ENCODE measurements around the gene FGD3. TPM values are rescaled to one million over a fixed set of nuclear protein-coding genes. Genes with fewer than 3 reads are reported as not detected.

FGD3 gene
- total RNA-seq, 3 donors from 2014 or later = 10.2 to 18.0 (median 10.4) TPM

DNA sequence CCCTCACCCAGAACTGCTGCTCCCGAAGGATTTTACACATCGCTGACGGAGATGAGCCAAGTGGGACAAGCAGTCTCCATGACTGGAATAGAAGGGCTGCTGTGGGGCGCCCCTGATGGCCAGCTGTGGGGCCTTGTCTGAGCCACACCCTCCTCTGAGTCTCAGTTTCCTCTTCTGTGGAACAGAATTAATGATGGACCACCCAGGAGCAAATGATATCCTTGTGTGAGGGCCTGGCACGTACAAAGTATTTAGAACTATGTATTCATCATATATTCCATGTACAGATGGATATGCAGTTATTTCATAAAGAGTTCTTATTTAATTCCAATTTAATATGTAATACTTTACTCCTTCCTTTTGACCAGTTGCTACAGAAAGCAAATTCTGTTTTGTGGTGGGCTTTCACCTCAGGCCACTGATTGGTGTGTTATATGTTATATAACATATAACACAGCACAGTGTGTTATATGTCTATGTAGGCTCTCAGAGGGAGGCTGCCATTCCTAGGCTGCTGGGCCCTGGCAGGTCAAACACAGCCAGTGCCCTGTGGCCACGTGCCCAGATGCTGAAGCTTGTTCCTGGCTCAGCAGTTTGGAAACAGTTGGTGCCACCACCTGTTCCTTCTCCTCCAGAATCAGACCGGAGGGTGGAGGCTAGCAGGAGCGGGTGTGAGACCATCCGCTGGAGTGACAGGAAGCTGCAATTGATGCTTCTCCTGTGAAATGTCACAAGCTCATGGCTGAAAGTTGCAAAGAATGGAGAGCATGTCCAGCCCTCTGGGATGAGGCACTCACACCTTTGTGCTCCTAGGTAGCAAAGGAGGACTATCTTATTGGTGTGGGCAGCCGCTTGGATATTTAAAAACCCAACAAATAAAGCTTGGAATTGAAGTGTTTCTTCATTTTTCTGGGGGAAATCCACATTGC lies 4.4 kb upstream of the FGD3 start:
- no peak overlapping the region for H3K27ac ChIP-seq
- DNase-seq (ENCODE audit: low spot score in 2 of 2) = peak in 1 of 2 donors; percentile 31
- TF ChIP-seq POLR2AphosphoS5 (IDR thresholded peaks at IDR 0.05) = no peak
- TF ChIP-seq POLR2A (IDR thresholded peaks at IDR 0.05) = no peak
- TF ChIP-seq, protein P1, sequence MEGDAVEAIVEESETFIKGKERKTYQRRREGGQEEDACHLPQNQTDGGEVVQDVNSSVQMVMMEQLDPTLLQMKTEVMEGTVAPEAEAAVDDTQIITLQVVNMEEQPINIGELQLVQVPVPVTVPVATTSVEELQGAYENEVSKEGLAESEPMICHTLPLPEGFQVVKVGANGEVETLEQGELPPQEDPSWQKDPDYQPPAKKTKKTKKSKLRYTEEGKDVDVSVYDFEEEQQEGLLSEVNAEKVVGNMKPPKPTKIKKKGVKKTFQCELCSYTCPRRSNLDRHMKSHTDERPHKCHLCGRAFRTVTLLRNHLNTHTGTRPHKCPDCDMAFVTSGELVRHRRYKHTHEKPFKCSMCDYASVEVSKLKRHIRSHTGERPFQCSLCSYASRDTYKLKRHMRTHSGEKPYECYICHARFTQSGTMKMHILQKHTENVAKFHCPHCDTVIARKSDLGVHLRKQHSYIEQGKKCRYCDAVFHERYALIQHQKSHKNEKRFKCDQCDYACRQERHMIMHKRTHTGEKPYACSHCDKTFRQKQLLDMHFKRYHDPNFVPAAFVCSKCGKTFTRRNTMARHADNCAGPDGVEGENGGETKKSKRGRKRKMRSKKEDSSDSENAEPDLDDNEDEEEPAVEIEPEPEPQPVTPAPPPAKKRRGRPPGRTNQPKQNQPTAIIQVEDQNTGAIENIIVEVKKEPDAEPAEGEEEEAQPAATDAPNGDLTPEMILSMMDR (IDR thresholded peaks at IDR 0.05) = no peak

DNA sequence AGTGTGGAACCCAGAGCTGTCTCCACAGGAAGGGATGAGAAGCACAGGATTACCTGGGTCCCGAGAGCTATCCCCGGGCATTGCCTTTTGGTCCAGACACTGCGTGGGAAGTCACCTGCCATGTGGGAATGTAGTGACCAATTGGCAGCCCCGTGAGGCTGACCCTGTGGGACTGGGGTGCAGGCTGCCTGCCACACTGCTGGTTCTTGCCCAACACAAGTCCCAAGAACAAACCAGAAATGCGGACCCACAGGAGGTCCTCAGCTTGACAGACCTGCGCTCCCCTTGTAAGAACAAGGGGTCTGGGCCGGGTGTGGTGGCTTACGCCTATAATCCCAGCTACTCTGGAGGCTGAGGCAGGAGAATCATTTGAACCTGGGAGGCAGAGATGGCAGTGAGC lies 2.4 kb upstream of the FGD3 start:
- TF ChIP-seq, protein P1 (IDR thresholded peaks at IDR 0.05) = no peak
- TF ChIP-seq POLR2A (IDR thresholded peaks at IDR 0.05) (no peak), POLR2AphosphoS5 (IDR thresholded peaks at IDR 0.05) (no peak)
- Histone ChIP-seq H3K27me3 (no peaks in the 10 kb centered on the region), H3K4me1 (no peaks in the 10 kb centered on the region), H3K4me3 (no peak overlapping the region), H3K36me3 (no peaks in the 10 kb centered on the region), H3K27ac (no peak overlapping the region), H3K9me3 (no peaks in the 10 kb centered on the region)
- peak in 1 of 2 donors; percentile 43 for DNase-seq (ENCODE audit: low spot score in 2 of 2)
- intact Hi-C loops (cut with DNase I; ENCODE audit: low total_unique reads) = no loop called here

More for the DNA sequence above, 4.4 kb upstream of the FGD3 start:
- Histone ChIP-seq H3K4me3 (no peak overlapping the region), H3K4me1 (no peaks in the 10 kb centered on the region), H3K9me3 (no peaks in the 10 kb centered on the region), H3K27me3 (no peaks in the 10 kb centered on the region), H3K36me3 (no peaks in the 10 kb centered on the region)
- intact Hi-C loops (cut with DNase I; ENCODE audit: low total_unique reads) = no loop called here

DNA sequence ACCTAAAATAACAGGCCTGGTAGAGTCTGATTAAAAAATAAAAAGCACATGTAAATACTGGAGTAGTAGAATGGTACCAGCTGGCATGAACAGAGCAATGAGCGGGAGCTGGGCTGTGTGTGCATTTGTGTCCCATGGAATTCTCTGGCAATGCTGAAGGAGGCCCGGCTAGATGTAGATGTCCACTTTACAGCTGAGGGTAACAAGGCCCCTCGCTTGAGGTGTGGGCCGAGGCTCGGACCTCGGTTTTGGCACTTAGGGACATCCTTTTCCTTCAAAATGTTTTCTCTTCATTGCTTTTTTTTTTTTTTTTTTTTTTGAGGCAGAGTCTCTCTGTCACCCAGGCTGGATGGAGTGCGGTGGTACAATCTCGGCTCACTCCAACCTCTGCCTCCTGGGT lies 1.5 kb upstream of the FGD3 start:
- no peak overlapping the region for H3K4me3 ChIP-seq
- H3K9me3 ChIP-seq = no peaks in the 10 kb centered on the region
- H3K4me1 ChIP-seq = no peaks in the 10 kb centered on the region
- peak in 1 of 2 donors; percentile 41 for DNase-seq (ENCODE audit: low spot score in 2 of 2)
- H3K27me3 ChIP-seq = no peaks in the 10 kb centered on the region
- TF ChIP-seq POLR2A (IDR thresholded peaks at IDR 0.05) = no peak
- TF ChIP-seq POLR2AphosphoS5 (IDR thresholded peaks at IDR 0.05) = no peak
- TF ChIP-seq, protein P1 (IDR thresholded peaks at IDR 0.05) = no peak
- H3K27ac ChIP-seq = no peak overlapping the region
- intact Hi-C loops (cut with DNase I; ENCODE audit: low total_unique reads) = no loop called here
- H3K36me3 ChIP-seq = no peaks in the 10 kb centered on the region

DNA sequence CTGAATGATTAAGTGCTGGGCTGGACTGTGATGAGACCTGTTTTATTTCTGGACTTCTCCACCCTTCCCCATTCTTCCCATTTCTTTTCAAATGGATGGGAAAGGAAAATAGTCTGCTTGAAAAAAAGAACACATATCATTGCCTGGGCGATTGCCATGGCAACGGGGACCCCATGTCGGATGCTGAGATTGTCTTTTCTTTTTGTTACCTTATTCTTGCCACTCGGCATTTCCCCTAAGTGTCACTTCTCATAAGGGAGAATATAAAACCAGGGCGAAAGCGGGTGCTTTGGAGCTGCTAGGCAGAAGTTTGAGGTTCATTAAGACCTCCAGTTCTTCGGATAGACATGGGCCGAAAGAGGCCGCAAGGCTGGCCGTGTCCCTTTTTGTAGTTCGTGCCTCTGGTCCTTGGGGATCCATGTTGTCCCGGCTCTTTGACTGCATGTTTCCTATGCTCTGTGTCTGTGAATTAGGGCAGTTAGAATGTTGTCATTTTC lies 763 bp downstream of the FGD3 start:
- no peaks in the 10 kb centered on the region for H3K36me3 ChIP-seq
- no peaks in the 10 kb centered on the region for H3K9me3 ChIP-seq
- intact Hi-C loops (cut with DNase I; ENCODE audit: low total_unique reads) = no loop called here
- peak in 1 of 2 donors; percentile 25 for DNase-seq (ENCODE audit: low spot score in 2 of 2)
- no peaks in the 10 kb centered on the region for H3K27me3 ChIP-seq
- TF ChIP-seq POLR2A (IDR thresholded peaks at IDR 0.05) (no peak), POLR2AphosphoS5 (IDR thresholded peaks at IDR 0.05) (no peak)
- TF ChIP-seq, protein P1 (IDR thresholded peaks at IDR 0.05) = no peak
- peak overlapping the region in 2 of 3 donors; percentile 57 to 77 for H3K4me3 ChIP-seq
- H3K4me1 ChIP-seq = no peaks in the 10 kb centered on the region
- H3K27ac ChIP-seq = no peak overlapping the region

DNA sequence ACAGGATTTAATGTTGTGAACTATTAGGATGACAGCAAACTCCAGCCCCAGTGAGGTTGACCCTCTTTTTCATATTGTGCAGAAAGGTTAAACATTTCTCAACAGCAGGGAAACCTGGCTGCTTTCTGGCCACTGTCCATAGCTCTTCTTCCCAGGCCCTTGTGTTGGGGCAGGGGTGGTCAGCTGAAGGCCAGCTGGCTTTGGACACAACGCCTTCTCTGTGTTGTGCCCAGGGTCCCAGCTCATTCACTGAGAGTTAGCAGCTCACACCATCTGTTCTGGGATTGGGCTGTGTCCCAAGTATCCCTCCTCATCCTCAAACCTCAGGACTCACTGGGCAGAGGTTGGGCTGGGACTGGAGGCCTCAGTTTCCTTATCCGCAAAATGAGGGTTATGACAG lies 1.3 kb downstream of the FGD3 start:
- Histone ChIP-seq H3K4me1 (no peaks in the 10 kb centered on the region), H3K9me3 (no peaks in the 10 kb centered on the region), H3K27me3 (no peaks in the 10 kb centered on the region), H3K4me3 (peak overlapping the region in 1 of 3 donors; percentile 77), H3K27ac (no peak overlapping the region), H3K36me3 (no peaks in the 10 kb centered on the region)
- intact Hi-C loops (cut with DNase I; ENCODE audit: low total_unique reads) = loop anchor here (1.0 kb wide), 1 partner anchor 31 kb away; no protein-coding TSS in a partner anchor
- peak in 1 of 2 donors; percentile 42 for DNase-seq (ENCODE audit: low spot score in 2 of 2)
- TF ChIP-seq POLR2AphosphoS5 (IDR thresholded peaks at IDR 0.05) = no peak
- TF ChIP-seq, protein P1 (IDR thresholded peaks at IDR 0.05) = no peak
- no peak for TF ChIP-seq POLR2A (IDR thresholded peaks at IDR 0.05)
